CD4-positive, alpha-beta T cell treated with Interleukin-6 at 100 ng/mL for 8 hours (primary cell): ENCODE measurements around the gene DLGAP1.
"Not testable (repeated sequence)": the region's sequence is repeated elsewhere in the genome, so short reads cannot be mapped to it uniquely, and the experiment has no call there.

ENCODE experiments used
- DNase-seq: peaks from one replicate; pipeline ENCODE4 v3.0.0-alpha.2; 2020; ENCODE audit warnings: mixed read lengths, low spot score

Gene DLGAP1

DNA sequence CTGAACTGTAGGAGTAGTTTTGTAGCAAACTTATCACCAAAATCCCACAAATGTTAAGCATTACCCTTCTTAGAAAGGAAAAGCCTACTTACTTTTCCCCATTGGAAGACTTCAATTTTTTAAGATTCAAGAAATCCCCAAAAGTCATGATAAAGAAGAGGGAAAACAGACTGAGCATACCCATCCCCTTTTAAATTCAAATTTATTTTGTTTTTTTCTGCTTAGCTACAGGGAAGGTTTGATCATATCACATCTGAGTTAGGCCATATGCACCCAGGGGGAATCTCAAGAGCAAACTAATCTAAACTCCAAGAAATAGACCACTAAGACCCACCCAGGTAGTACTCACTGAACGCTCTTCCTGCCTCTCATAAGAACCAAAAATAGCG lies 830.6 kb downstream of the DLGAP1 start:
- DNase-seq = no peak

- DNase-seq = no peak
Measured at GRCh38 chr18:3623769-3624545, 831.1 kb downstream of the DLGAP1 start.

DNA sequence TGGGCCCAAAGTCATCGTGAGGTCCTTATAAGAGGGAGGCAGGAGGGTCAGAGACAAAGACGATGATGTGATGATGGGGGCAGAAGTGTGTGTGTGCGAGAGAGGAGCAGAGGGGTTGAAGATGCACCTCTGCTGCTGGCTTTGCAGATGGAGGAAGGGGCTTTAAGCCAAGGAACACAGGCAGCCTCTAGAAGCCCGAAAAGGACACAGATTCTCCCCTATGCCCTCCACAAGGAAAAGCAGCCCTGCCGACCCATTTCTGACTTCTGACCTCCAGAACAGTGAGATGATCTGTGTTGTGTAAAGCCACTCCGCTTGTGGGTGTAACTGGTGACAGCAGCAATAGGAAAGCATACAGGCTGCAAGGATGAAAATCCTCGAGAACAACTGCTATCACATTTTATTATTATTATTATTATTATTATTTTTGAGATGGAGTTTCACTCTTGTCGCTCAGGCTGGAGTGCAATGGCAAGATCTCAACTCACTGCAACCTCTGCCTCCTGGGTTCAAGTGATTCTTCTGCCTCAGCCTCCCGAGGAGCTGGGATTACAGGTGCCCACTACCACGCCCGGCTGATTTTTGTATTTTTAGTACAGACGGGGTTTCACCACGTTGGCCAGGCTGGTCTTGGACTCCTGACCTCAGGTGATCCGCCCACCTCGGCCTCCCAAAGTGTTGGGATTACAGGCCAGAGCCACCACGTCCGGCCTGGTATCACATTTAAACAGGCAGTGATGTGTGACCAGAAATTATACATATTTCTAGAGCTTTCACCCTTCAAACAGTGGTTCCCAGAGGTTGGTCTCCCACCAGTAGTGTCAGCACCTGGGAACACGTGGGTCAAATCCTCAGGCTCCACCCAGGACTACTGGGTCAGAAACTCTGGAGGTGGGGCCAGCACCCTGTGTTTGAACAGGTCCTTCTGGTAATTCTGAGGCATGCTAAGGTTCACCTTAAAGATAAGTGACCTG lies 834.7 kb downstream of the DLGAP1 start:
- no peak for DNase-seq

GRCh38 chr18:3619746-3620145 lies 835.4 kb downstream of the DLGAP1 start:
- DNase-seq = no peak

DNA sequence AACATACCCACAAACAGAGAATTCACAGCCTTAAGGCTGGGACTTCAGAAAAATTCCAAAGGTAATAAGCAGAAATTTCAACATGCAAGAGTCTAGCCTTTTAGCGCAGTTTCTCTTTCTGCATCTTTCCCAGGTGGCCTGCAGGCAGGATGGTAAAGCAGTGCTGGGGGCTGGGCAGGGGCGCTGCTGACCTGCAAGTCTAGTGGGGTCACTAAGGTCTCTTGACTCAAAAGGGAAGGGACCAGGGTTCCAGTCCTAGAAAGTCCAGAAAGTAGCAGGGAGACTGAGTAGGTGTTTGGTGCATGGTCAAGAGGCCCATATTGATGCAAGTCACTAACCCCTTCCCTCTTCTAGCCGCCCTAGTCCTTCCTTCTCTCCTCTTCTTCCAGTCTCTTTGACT lies 835.9 kb downstream of the DLGAP1 start:
- DNase-seq = no peak

DNA sequence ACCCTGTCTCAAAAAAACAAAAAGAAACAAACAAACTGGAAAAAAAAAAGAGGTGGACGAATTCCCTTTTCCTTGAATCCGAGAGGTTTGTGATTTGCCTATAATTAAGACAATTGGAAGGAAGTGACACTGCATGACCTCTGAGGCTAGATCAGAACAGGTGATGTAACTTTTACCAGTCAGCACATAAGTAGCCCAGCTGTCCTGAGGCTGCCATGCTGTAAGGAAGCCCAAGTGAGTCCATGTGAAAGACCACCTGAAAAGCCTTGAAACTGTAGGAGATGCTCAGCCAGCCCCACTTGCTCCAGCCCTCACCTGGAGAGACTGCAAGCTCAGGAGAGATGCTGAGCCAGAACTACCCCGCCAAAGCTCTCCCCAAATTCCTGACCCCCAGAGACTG lies 838.4 kb downstream of the DLGAP1 start:
- no peak for DNase-seq

GRCh38 chr18:3616142-3616541 lies 839.0 kb downstream of the DLGAP1 start:
- DNase-seq = no peak

DNA sequence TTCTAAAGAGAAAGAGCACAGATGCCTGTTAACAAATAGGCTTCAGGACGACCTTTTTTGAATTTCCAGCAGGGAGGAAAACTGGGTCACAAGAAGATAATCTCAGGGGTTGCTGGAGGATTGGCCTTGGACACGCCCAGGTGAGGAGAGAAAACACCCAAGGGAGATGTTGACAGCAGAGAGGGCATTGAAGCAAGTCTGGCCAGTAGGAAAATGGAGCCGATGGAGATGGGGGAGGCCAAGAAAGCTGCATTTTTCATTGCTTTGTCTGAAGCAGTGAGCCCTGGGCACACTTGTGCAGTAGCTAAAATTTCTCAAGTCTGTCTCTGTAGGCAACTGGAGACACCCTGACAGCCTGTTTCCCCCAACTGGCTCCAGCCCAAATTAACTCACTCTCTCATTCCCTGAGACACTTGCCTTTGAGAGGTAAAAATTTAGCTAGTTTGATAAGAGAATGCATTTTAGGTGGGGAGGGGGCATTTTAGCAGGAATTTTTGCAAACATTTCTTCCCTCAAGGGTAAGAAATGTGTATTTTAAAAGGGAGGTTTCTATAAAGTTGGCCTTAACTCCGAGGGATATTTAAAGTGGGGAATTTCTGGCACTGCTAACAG lies 839.6 kb downstream of the DLGAP1 start:
- DNase-seq = no peak

DNA sequence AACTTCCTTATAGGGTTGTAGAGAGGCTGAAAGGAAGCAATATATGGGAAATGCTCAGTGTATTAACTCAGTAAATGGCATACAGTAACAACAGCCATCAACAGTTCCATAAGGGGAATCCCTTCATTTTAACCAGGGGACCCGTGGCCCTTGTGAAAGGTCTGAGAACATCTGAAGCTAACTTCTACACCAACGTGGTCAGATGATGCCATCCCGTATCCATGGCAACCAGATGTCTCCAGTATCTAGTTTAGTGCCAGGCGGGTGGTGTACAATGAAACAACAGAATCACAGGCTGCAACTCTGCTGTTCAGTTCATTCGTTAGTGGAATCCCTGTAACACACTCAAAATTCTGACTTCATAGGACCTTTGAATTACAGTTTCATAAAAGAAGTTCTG lies 842.8 kb downstream of the DLGAP1 start:
- DNase-seq = no peak

DNA sequence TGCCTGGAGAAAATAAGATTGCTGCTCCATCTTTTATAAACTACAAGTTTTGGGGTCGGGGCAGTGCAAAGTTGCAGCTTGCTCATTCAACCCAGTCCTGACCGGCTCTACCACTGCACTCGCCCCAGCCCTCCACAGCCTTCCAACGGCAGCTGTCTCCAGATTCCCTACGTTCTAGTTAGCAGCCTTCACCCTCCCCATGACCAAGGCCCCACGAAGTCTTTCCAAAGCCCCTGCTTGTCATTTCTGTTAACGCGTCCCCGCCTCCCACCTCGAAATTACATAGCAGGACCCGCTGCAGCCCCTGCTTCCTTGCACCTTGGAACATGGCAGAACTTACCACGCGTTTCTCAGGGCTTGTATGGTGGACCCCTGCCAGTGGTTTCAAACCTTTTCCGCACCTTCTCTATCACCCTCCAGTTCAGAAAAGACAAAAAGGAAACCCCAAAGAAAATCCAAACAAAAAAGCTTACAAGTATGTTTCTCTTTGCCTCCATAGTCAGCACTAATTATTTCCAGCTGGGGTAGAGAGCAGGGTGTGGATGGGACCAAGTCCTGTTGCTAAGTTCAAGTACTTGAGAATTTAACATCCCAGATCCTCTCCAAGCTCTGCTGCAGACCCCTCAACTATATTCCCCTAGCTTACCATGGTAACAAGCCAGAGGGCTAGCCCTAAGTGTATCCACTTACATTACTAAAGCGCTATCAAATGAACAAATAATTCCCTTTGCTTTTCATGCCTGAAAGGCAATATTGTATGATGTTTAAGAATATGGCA lies 843.6 kb downstream of the DLGAP1 start:
- no peak for DNase-seq

DNA sequence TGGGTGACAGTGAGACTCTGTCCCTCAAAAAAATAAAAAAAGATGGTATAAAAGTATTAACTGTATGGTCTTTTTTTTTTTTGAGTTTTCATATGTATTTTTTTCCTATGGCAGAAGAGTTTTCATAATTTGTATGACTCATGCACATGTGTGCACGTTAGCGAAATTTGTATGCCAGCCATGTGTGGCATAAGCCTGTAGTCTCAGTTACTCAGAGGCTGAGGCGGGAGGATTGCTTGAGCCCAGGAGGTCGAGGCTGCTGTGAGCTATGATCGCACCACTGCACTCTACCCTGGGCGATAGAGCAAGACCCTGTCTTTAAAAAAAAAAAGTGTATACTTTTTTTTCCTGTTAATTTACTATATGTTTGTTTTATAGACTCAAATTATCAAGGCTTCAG lies 844.3 kb downstream of the DLGAP1 start:
- no peak for DNase-seq

DNA sequence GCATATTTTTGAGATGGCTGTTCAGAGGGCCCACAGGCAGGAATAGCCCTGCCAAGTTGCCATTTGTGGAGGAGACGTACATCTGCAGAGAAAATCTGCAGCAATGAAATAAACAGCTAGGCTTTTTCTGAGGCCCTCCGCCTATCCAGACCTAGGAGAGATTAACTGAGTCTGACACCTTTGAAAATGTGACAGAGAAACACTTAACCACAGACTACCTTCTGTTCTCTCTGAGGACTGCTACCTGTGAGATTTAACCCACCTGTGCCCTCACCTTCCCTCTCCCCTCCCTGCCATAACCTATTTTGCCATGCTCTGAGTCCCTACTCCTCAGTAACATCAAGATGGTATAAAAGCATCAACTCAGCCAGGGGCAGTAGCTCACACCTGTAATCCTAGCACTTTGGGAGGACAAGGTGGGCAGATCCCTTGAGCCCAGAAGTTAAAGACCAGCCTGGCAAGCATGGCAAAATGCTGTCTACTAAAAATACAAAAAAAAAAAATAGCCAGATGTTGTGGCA lies 844.9 kb downstream of the DLGAP1 start:
- DNase-seq = no peak

GRCh38 chr18:3608488-3608887 lies 846.6 kb downstream of the DLGAP1 start:
- DNase-seq = no peak

GRCh38 chr18:3608099-3608453 lies 847.0 kb downstream of the DLGAP1 start:
- DNase-seq = not testable (repeated sequence)

DNA sequence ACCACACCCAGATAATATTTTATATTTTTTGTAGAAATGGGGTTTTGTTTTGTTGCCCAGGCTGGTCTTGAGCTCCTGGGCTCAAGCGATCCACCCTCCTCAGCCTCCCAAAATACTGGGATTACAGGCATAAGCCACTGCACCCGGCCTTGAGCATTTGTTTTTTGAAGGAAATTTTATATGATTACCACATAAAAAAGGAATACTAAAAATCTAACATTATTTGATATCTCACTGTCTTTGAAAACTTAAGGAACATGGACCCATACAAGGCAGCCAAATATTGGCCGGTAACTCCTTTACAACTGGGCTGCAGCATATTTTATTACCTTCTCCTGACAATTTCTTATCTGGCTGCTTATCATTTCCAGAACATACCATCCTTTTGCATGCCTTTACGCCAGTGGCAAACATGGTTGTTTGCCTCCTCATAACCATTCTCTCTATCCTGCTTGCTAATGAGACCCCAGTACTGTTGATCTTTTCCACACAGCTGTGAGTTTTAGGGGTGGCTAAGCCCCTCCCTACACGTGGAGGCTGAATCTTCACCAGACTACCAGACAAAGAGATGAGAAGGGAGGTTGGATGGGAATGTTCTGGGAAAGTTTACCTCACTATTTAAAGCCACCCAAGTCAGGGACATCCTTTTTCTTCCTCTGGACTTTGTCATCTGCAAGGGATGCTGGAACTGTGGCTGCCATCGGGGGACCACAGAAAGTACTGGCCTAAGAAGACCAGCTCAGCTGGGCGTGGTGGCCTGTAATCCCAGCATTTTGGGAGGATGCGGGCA lies 847.6 kb downstream of the DLGAP1 start:
- DNase-seq = no peak

GRCh38 chr18:3606863-3607262 lies 848.2 kb downstream of the DLGAP1 start:
- DNase-seq = not testable (repeated sequence)

DNA sequence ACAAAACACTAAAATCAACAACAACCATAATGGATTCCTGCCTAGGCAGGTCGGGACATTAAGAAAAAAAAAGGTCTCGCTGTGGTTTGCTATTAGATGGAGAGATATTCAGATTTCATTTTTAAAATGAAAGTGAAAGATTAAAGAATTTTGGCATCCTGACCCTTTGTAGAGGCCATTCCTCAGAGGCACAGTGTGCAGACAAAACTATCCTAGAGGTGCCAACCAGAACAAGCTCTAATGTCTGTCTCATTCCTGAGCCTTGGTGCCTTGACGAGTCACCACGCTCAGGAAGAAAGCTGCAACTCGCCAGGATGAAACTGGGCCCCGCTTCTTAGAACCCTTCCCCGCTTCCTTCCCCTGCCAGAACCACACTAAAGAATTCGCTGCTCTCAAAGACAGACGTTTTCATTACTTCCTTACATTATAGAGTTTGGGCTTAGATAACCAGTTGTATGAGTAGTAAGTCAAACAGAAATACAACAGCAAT lies 849.1 kb downstream of the DLGAP1 start:
- DNase-seq = peak; percentile 48

- DNase-seq = no peak
Measured at GRCh38 chr18:3605486-3605952, 849.6 kb downstream of the DLGAP1 start.

DNA sequence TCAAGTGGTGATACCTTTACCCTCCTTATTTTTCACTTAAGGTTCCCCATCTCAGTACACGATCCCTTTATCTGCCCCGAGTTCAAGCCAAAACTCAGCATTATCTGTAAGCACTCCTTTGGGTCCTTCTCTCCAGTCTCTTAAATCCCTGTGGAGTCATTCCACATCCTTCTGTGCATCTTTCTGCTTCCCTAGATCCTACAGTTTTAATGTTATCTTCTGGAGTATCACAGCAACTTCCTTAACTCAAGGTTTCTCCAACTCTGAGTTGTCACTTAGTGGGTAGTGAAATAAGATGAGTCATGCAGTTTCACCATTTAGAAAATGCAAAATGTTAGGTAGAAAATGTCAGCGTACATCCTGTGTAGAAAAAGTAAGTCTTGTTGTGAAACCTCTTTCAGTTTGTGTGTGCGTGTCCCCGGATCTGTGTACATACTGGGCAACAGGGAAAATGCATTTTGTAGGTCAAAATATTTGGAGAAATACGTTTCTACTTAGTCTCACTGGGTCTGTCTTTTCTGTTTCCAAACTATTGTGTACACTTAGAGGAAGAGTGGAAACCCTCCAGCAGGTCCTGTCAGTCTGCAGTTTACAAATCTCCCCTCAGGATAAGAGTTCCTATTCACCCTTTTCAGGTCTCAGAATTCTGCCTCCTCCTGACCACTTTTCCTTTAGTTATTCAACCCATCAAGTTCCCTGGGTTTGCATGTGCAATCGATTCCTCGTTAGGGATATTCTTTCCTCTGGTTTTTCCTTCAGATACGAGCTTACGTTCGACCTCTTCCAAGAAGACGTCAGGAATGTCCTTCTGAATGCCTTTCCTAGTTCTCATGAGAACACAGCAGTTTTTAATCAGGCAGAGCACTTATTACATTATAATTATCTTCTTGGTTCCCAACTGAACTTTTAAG lies 850.4 kb downstream of the DLGAP1 start:
- DNase-seq = peak; percentile 59

GRCh38 chr18:3604235-3604497 lies 850.9 kb downstream of the DLGAP1 start:
- no peak for DNase-seq
